ENCODE data around the gene NPAS2.
A peak's percentile ranks its signal among the peaks of the same experiment; 100 is the strongest.

NPAS2 gene

DNA sequence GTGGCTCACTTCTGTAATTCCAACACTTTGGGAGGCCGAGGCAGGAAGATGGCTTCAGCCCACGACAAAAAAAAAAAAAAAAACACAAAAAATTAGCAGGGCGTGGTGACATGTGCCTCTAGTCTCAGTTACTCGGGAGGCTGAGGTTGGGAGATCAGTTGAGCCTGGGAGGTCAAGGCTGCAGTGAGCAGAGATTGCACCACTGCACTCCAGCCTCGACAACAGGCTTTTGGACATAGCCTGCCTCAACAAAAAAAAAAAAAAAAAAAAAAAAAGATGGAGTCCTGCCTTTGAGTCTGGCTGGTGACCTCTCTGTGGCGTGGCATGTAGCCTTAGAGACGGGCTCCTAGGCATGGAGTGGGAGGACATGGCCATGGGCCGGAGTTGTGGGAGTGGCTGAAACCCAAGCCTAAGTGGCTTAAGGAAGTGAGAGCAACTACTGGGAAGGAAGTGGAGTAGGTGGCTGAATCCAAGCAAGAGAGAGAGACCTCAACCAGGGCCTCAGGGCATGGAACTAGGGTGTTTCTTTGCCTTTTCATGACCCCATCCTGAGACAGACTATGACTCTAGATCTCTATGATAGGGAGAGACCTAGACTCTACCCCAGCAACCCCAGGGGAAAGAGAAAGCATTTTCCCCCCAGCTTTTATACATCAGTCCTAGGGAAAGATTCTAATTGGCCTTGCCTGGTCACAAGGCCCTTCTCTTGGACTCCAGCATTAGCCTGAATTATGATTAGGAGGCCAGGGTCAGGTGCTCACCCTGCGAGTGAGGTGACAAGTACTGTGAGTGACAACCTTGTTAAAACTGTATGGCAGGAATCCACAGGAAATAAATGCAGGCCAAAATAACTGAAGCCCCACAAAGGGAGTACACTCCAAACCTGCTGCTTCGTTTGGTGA lies 34.2 kb downstream of the NPAS2 start:
- no peak for DNase-seq (ENCODE audit: low read depth)

DNA sequence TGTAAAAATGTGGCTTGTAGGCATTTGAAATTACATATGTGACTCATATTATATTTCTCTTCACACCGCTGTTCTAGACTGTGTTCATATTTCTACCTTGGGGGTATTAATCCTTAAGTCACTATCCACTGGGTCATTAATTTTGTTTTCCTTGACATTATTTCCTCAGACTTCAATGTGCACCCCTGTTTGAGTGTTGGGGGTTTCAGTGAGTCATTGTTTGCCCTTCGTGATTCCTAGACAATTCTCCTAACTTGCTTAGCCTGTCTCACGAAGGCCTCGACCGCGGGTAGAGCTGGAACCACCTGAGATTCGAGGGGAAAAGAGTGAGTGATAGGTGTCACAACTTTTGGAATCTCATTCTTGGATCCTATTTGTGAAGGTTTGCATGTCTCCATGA lies 35.1 kb downstream of the NPAS2 start:
- no peak for DNase-seq (ENCODE audit: low read depth)

DNA sequence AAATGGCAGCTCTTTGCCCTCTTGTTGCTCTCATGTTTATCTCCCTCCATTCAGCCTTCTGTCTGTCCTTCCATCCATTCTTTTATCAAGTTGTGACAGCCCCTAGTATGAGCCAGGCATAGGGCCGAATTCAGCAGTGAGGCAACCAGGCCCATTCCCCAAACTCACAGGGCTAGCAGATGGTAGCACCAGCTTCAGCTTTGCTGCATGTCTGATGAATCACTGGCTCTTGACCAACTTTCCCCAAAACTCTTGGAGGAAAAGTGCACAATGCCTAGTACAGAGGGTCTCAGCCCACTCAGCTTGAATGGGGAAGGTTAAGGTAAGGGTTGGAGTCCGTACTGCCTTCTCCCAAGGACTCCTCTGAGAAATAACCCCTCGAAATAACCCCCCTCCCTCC lies 35.7 kb downstream of the NPAS2 start:
- no peak for DNase-seq (ENCODE audit: low read depth)

DNA sequence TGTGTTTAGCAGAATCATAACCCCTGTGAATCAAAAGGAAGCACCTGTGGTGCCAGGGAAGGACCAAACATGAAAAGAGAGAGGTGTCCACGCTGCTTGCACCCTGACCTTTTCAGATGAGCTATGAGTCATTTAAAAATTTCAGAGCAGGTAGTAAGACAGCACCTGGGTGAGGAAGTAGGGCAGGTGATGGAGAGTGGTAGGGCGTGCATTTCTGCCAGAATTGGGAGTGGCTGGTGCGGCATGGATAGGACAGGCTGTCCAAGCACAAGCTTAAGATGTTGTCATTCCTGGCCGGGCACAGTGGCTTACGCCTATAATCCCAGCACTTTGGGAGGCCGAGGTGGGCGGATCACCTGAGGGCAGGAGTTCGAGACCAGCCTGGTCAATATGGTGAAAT lies 36.8 kb downstream of the NPAS2 start:
- DNase-seq (ENCODE audit: low read depth), result no peak

DNA sequence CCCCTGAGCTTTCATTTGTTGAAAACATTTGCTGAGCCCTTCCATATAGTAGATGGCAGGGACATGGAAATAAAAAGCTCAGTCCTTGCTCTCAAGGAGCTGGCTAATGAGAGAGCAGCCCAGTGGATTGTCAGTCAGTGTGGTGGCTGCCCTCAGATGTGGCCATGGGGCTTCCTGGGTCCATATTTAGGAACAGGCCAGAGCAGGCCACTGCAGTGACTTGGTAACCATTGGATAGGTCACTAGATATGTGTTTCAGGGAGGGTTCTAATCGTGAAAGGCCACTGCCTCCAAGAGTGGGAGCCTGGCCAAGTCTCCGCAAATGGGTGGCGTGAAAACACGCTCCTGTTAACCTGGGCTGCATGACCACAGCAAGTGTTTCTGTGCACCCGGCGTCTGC lies 37.4 kb downstream of the NPAS2 start:
- no peak for DNase-seq (ENCODE audit: low read depth)

DNA sequence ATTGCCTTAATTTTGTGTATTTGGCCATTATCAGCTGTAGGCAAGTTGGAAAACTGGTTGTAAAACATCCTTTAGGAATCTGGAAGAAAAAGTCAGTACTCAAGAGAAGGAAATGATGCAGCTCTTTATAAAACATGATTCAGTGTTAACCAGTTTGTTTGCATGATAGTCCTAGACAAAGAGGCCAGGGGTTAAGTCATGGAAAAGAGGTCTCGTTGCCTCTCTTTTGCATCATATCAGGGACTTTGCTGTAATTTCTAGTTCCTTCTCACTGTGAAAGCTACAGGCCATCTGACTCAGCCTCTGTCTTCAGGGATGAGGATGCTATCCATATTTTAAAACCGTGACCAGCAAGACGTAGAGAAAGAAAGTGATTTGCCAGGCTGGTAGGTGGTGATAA lies 38.0 kb downstream of the NPAS2 start:
- DNase-seq (ENCODE audit: low read depth), result peak; percentile 89

DNA sequence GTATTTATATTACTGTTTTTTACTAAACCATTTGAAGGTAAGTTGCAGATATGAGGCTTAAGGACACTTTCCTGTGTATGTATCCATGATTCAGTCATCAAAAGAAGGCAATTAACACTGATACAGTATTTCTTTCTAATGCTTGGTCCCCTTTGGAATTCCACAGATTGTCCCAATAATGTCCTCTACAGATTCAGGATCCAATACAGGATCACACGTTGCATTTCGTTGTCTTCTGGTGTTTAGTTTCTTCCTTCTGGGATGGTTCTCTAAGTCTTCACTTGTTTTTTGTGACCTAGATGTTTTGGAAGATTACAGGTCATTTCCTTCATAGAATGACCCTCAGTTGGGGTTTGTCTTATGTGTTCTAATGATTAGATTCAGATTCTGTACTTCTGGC lies 40.0 kb downstream of the NPAS2 start:
- no peak for DNase-seq (ENCODE audit: low read depth)

DNA sequence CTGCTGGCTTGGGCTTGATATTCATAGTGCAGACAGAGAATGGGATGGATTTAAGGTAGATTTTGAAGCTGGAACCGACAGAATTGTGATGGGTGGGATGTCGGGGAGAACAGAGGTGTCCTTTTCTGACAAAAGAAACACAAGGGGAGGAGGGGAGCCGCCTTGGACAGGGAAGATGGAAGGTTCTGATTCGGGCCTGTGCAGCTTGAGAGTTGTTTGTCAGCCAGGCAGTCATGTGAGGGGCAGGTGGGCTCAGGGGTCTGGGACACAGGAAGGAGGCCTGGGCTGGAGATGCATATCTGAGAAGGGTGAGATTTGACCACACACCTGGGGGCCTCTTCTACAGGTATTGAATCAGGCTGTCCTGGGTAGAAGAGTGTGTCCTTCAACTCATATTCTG lies 41.4 kb downstream of the NPAS2 start:
- DNase-seq (ENCODE audit: low read depth), result no peak

DNA sequence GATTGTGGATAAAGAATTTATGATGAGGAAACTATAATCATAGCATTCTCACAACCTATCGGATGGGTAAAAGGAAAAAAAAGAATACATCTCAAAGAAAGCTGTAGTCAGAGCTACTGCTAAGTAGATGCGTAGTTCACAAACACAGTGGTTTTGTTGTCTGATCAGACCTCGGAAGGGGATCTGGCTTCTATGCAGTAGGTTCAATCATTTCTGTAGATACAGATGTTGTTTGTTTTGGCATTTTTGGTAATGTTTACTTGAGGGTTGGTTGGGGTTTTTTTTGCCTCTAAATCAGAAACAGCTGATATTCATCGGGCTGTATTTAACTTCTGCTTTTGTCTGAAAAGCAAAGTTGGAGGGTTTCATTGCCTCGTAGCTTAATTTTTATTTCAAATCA lies 42.1 kb downstream of the NPAS2 start:
- DNase-seq (ENCODE audit: low read depth), result peak; percentile 36

DNA sequence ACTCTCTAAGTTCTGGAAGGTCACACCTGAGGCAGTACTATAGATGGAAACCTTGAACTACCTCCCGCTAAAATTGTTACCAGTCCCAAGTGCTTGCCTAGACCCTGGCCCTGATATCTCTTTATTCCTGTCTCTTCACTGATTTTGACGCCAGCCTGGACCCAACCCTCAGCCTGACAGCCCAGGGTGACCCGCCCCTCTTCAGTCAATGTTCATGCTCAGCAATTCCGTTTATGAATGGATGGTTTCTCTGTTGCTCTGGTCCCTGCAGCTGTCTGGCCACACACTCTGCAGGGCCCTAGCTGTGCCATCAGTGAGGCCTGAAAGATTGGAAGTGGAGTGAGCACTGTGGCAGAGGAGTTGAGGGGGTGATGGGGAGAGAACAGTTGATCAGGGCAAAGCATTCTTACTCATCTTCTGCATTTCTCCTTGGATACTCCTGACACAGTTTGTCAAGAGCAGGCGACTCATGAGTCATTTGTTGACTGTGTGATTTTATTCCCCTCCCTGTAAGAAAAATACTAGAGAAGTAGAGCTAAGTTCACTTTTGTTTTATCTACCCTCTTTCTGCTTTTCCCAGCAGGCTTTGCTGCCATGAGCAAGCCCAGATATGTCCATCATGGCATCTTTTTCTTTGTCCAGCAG lies 46.0 kb downstream of the NPAS2 start:
- peak; percentile 38 for DNase-seq (ENCODE audit: low read depth)

DNA sequence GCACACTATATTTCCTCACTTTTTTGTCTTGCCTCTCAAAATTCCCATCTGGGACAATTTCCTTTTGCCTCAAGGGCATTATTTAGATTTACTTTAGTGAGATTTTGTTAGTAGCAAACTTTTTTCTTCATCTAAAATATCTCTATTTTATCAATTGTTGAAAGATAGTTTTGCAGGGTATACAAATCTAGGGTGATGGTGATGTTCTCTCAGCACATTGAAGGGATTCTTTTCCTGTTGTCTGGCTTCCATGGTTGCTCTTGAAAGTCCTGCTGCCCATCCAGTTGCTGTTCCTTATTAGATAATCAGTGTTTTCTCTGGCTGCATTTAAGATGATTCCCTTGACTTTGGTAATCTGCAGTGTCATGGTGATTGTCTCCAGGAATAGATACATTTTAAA lies 48.1 kb downstream of the NPAS2 start:
- no peak for DNase-seq (ENCODE audit: low read depth)

DNA sequence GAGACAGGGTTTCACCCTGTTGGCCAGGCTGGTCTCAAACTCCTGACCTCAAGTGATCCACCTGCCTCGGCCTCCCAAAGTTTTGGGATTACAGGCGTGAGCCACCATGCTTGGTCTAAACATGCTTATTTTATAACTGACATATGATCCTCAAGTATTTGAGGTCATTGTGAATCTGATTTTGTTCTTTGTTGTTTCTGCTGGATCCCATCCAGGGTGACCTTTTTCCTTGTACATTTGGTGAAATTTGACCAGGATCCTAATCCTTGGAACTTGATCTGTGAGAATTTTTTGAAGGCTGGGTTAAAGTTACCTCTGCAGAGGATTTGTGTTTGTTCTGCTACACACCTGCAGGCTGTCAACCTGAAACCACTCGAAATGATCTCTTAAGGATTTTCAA lies 49.2 kb downstream of the NPAS2 start:
- DNase-seq (ENCODE audit: low read depth), result no peak

DNA sequence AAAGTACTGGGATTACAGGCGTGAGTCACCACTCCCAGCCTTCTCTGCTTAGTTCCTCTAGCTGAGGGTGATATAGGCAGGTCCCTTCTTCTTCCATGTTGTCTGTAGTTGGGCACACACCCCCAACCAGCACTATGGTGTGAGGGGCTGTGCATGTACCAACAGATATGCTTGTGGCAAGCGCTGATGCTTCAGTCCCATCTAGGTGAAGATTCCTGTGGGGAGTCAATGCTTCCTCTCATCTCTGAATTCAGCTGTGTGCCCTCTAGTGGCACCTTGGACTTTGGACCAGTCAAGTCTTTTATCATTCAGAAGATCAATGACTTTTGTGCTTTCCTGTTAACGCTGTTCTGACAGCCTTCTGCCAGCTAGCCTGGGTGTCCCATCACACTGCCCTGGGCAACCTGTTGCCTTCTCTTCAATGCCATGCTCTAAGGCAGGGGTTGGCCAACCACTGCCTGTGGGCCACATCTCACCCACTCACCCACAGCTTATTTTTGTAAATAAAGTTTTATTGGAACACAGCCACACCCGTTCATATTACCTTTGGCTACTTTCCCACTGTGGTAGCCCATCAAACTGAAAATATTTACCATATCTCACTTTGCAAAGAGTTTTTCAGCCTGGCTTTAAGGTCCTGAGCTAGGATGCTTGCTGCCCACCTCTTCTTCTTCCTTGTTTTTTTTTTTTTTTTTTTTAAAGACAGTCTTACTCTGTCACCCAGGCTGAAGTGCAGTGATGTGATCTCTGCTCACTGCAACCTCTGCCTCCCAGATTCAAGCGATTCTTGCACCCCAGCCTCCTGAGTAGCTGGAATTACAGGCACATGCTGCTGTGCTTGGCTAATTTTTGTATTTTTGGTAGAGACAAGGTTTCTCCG lies 51.0 kb downstream of the NPAS2 start:
- DNase-seq (ENCODE audit: low read depth), result no peak

DNA sequence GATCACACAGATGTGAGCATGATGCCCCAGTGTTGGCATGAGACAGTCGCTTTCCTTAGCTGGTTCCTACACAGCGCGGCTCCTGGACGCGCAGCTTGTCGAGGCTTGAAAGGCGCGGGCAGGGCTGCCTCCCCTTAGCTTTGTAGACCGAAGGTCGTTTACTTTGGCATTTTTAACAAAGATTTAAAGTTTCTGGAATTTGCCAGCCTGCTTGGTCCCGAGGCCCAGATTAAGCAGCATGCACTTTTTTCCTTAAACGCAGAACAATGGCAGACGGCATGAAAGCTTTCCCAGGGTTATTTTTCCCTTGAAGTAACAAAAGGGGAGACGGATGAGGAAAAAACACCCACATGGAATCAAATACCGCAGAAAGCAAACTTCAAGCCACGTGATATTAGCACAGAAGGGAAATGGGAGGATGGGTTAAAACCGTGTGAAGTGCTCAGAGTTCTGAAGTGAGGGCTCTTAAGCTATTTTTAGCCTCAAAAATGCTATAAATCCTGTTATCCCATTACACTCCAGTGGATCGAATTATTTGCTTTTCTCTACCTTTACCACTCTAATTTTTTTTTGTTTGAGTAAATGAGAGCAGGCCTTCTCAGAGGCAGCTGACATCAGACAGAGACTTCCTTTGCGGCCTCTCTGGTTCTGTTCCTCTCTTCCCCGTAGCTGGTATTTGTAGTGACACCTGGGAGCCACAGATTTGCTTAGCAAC lies 55.7 kb downstream of the NPAS2 start:
- DNase-seq (ENCODE audit: low read depth), result no peak

DNA sequence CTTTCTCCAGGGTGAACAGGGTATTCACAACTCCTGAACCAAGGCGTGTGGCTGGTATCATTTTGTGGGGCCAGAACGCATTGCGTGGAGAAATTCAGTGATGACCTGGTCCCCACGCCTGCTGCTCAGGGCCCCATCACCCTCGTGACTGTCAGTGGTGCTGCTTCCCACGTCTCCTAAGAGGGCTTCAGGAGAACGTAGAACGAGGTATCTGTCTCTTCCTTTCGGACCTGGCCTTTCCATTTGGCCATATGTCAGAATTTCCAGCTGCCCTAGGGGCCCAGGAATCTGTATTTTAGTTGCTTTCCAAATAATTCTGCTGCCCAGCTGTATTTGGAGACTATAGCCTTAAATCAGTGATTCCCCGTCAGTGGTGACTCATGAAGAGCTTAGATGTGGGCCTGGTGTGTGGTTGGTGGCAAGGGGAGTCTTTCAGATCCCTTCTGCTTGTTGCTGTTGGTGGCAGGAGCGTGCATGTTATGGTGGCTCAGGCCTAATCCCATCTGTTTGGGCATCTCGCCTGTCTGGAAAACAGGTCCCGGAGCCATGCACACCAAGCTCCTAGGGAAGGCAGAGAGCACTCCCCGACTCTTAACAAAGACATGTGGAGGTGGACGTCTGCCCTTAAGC lies 56.4 kb downstream of the NPAS2 start:
- DNase-seq (ENCODE audit: low read depth), result no peak

DNA sequence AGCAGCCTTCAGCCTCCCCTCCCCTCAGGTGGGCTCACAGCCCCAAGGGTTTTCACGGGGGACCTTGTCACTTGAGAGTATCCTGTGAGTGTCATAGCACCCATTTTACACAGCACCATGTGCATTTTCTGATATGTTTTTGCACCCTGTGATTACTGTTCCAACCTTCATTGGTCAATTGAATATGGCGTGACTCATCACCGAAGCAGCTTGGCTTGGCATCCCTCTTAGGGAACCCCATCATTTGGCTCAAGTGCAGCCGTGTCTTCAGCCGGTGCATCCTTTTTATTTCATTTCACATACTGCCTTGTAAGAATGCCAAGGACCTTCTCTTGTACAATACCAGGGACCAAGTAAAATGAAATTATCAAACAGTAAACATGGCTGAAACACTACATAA lies 57.6 kb downstream of the NPAS2 start:
- peak; percentile 57 for DNase-seq (ENCODE audit: low read depth)

DNA sequence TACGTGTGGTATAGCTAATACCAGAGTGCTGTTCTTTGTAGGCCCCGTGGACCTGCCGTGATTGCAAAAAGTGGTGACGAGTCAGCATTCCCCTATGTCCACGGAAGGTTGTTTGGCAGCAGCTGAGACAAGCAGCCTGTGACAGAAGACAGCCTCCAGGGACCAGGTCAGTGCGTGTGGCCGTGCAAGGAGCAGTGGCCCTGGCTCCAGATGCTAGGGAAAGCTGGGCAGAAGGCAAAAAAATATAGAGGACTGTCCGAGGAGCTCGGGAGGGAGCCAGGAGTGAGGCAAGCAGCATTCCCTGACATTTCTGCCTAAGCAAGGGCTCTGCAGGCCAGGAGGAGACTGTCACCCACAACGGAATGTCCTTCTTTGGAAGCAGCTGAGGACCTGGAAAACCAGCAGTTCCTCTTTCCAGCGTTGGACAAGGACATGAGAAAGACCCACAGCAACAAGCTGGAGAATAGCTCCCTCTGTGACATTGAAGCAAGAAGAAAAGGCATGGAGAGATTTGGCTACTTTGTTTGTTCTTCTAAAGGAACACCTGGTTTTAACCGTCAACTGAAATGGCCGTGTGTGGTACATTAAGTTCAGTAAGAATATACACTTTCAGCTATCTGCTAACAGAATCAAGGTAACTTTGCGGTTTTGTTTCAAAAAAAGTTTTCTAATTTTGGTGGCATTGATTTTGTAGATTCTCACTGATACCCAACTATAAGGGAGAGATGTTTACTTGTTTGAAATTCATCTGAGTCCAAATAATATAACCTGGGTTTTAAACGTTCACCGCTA lies 58.3 kb downstream of the NPAS2 start:
- DNase-seq (ENCODE audit: low read depth), result no peak

DNA sequence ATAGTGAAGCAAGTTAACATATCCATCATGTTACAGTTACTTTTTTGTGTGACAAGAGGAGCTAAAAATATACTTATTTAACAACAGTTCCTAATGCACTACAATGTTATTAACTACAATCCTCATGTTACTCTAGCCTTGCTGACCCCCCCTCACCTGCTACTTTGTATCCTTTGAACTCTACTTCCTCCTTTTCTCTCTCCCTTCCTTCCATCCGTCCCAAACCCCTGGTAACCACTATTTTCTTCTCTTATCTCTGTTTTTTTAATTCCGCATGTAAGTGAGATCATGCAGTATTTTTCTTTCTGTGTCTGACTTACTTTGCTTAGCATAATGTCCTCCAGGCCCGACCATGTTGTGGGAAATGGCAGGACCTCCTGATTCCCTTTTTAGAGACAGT lies 59.4 kb downstream of the NPAS2 start:
- DNase-seq (ENCODE audit: low read depth), result no peak

DNA sequence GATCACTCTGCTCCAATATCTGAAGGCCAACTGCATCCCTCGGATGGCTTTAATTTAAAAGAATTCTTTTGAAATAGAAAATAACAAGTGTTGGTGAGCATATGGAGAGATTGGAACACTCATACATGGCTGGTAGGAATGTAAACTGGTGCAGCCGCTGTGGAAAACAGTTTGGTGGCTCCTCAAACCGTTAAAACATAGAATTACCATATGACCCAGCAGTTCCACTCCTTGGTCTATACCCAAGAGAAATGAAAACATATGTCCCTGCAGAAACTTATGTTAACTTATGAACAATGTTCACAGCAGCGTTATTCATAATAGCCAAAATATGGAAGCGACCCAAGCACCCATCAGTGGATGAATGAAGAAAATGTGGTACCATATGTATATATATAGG lies 60.1 kb downstream of the NPAS2 start:
- DNase-seq (ENCODE audit: low read depth), result no peak

DNA sequence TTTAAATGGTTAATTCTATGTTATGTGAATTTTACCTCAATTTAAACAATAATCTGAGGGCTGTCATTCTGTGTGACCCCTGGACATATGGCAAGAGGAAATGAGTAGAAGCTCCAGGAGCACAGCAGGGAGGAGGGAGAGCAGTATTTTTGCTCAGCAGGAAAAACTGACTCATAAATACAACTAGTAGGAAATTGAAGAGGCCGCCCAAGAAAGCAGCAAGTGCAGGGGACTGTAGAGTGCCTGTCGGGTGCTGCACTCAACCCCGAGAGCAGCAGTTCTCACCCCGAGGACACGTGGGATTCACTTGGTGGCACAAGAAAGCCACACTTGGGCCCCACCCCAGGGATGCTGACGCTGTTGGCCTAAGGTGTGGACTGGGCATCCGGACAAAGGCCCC lies 60.8 kb downstream of the NPAS2 start:
- no peak for DNase-seq (ENCODE audit: low read depth)

All from fibroblast of the conjunctiva (primary cell).